PC-9 (cell line): ENCODE measurements around the gene ATP11B.

ENCODE experiments used
- CTCF ChIP-seq: fragments of 200-600 bp; sonication (generic); conservative IDR thresholded peaks from 2 replicates; pipeline ENCODE4 v1.6.1; 2017; ENCODE audit warnings: mixed run types, antibody characterized with exemption, mild to moderate bottlenecking, moderate library complexity
- EZH2 ChIP-seq: fragments of 200-600 bp; sonication (generic); IDR thresholded peaks from 2 replicates; pipeline ENCODE4 v1.8.0; 2017; ENCODE audit warnings: antibody characterized with exemption, low read depth

GRCh38 chr3:182746959-182747358, 46.3 kb upstream of the ATP11B start:
- no peak for TF ChIP-seq CTCF
- no peak for TF ChIP-seq EZH2
